Measurements from ENCODE around the gene DDX17.

The DDX17 gene

DNA sequence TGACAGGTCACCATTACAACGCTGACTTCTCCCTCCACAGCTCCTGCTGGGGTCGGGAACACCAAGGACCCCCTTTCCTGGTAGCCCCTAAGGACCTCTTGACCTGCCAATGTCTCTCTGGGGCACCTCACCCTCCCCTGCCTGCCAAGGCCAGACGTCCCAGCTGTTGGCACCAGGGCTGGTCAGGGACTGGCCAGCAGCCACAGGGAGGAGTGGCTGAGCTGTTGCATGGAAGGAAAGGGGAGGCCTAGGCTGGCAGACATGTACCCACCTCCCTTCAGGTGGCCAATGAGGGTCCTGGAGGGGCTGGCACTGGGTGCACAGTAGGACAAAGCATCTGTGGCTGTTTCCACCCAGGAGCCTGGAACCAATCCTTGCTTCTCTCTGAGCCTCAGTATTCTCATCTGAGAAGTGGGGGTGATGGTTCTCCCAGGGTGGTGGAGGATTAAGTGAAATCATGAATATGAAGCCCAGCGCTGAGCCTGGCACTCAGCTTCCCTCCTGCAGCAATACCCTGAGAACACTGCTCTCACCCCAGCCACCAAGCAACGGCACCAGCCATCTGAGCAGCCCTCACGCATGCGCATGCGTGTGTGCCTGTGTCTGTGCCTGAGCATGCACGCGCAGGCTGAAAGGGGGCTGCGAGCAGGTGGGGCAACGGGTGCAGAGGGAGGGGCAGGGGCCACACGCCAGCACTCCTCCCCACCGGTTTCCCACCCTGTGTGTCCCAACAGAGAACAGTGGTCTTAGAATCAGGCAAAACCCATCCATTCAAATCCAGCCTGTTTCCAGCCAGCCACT, 57.0 kb downstream of the DDX17 start:
- no peak for DNase-seq (ENCODE audit: low spot score)

DNA sequence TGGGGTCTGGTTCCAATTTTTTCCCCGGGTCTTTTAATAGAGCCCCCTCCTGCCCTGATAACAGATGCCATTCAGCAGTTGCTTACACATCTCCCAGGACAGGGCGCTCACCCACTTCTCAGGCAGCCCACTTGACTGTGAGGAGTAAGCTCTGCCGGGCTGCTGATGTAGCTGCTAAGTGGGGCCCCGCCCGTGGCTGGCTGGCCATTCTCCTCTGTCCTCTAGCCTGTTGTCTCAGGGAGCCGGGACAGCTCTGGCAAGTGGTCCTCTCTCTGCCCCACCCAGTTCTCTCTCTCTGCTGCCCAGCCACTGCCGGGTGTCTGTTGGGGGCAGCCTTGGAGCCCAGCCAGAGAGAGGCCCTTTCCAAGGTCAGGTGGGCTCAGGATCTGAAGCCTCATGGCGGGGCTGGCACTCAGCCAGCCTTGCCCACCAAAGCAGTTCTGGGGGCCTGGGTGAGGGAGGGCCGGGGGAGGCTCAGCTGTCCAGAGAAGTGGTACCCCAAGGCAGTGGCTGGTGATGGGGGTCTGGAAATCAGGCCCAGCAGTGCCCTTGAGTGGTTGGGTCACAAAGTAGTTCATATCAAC, 60.0 kb downstream of the DDX17 start:
- DNase-seq (ENCODE audit: low spot score): no peak

DNA sequence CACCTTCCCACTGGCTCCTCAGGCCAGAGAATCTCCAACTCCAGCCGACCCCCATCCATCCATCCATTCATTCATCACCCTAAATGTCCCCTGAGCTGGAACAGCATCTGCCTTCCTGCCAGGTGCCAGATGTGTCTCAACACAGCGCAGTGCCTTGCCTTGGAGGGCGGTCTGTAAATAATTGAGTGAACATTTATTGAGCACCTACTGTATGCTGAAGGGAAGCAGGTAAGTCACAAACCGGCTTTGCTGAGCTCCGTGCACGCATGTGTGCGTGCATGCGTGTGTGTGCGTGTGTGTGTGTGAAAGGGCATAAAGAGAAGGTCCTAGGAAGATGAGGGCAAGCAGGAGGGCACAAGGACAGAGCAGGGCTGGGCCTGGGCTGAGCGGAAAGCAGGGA, 61.3 kb downstream of the DDX17 start:
- no peak for DNase-seq (ENCODE audit: low spot score)

DNA sequence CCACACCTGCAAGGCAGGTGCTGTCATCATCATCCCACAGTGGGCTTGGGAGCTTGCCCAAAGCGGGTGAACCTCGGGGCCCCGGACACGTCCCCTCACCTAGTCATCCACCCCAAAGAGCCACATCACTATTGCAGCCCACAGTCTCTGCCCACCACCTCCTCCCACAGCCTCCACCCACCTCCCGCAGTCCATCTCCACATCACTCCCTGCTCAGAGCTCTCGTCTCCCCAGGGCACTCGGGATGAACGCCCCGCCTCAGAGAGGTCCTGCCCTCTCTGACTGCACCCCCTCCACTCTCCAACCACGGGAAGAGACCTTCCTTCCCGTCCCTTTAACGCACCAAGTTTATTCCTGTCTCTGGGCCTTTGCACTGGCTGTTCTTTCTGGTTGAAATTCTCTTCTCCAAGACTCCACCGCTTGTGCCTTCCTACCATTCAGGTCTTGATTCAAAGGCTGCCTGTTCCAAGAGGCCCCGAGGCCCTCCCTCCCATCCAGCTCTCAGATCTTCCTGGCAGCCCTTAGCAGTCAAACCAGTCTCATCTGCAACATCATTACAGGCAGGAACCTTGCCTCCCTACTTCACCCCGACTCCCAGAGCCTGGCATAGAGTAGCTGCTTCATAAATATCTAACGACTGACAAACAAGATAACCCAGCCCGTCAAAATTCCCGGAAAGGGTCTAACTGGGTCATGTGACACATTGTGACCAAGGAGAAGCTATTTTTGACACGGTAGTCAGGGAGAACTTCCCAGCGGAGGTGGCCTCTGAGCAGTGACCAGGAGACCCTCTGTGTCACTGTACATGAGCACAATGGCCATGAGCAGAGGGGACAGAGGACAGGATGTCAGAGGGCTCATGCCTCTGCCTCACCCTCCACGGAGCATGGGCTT, 62.2 kb downstream of the DDX17 start:
- DNase-seq (ENCODE audit: low spot score): no peak

DNA sequence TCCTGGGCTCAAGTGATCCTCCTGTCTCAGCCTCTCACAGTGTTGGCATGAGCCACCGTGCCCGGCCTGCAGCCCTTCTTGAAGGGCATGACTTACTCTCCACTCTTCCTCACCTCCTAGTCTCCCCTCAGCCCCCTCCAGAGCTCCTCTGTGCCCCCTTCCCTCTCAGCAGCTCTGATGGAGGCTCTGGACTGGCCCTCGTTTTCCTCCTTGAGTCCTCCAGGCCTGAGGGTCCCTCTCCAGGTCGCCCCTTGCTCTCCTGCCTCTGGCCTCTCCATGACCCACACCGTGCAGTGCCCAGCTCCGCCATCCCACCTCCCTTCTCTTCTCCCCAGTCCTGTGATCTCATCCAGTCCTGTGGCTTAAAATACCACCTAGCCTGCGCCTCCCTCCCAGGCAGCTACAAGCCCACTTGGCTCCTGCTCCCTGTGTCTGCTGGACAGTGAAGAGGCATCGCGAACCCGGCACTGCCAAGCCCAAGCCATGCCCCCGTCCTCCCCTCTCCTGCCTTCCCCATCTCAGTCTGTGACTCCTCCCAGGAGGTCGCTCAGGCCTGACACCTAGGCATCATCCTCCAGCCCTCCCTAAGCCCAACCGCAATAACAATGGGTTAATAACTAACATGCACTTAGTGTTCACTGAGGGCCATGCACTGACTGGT, 63.0 kb downstream of the DDX17 start:
- no peak for DNase-seq (ENCODE audit: low spot score)

DNA sequence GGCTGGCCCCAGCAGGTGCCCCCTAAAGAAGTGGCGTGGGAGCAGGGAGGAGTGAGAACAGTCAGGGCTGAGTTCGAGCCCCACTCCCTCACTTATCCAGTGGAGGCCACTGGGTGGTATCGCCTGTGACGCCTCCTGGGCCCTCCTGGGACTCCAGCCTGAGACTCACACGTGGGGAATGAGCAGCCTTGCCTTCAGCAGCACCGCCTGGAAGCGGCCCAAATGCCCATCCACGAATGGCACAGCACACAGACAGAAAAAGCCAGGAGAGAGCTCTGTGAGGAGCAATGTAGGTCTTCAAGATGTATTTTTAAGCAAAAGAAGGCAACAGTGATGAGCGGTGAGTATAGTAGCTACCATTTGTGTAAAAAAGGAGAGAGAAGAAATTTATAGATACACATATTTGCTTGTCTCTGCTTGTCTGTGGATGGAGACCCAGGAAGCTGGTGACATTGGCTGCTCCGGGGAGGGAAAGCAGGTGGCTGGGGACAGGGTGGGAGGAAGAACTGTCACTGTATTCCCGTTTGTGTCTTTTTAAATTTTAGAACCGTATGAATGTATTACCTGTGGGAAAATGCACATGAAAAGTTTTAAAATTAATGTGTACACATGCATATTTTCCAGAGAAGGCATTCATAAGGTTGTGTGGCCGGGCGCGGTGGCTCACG, 64.4 kb downstream of the DDX17 start:
- no peak for DNase-seq (ENCODE audit: low spot score)

DNA sequence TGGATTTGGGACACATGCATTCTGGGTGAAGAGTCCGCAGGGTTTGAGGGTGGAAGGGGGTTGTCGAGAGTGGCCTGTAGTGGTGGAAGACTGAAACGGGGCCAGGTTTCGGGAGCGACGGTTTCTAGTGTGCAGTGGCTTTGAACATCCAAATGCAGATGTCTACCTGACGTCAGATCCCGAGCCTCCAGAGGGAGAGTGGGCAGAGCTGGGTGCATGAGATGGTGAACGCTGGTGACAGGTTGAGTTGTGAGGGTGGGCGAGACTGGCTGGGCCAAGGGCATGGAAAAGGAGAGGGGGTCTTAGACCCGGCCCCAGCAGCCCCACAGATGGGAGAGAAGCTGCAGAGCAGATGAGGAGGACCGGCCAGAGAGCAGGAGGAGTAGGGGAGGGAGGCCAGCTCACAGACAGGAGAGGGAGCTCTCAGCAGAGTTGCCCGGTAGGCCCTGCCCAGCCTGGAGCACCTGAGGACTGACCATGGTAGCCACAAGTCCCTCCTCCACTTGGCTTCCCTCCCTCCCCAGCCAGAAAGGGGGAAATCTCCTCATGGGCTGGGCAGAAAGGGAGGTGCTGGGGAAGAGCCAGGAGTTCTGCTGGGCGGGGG, 65.3 kb downstream of the DDX17 start:
- DNase-seq (ENCODE audit: low spot score): no peak

DNA sequence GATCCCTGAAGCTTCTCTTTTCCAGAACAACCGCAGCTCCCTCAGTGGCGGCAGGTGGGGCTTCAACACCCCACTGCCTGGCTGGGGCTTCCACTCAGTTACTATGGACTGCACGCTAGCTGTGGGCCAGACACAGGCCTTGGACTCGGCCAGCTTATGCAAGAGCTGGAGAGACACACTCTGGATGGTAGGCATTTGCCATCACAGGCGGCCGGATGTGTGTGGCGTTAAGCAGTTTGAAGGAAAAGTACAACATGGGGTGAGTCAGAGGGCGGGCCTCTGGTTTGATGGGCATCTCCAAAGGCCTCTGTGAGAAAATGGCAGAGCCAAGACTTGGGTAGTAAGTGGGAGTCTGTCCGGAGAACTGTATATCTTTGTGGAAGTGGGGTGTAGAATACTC, 68.7 kb downstream of the DDX17 start:
- no peak for DNase-seq (ENCODE audit: low spot score)

DNA sequence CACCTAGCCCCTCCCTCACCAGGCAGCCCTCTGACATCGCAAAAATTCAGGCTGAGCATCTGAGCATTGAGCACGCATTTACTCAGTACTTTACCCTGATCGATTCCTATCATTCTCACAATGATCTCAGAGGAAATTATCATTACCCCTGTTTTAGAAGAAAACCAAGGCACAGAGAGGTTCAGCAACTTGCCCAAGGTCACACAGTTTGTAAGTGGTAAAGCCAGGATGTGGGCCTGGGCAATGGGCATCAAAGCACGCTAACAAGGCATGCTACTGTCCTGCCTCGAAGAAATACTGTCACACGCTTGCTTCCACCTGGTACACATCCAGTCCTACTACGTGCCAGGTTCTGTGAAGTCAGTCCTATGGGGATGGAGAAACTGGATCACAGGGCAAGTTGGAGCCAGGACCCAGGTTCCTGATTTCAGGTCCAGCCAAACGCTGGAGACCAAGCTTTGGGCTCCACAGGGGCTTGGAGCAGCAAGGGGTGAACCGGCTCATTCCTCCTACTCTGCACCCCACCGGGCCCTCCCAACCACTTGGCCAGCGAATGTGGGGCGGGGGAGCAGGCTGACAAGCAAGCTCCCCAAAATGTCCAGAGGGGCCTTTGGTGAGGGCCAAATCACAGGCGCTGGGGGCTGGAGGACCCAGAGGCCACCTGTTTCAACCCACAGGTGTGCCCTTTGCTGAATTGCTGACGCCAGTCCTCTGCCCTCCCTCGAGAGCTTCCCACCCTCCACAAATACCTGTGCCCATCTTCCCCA, 69.3 kb downstream of the DDX17 start:
- no peak for DNase-seq (ENCODE audit: low spot score)

DNA sequence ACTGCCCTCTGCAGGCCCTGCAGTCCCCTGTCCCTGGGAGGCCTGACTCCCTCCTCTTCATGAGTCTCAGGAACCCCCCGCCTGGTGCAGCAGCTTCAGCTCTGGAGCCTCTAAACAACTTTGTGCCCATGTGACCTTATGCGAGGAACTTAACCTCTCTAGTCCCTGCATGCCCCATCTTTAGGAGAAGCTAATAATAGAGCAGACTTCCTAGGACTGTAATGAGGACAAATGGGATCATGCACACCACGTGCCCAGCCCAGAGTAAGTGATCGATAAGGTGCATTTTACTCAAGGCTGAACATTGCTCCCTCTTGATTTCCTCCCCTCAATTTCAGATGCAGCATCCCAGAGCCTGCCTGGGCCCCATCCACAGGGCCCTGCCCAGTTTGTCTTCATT, 70.1 kb downstream of the DDX17 start:
- DNase-seq (ENCODE audit: low spot score): no peak

DNA sequence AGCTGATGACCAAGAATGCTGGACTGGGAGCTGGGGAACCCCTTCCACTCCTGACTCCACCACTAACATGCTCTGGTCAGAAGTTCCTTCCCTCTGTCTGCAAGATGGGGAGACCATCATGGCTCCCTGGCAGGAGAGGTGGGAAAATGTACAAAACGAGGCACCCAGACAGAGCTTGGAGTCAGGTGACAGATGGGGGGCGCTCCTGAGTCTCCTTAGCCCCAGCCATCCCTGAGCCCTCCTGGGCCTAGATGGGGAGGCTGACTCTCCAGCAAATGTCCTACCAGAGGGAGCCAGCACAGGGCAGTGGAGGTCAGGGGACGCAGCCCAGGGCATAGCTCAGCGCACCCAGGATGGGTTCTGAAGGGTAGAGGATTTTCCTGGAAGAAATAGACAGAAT, 71.1 kb downstream of the DDX17 start:
- no peak for DNase-seq (ENCODE audit: low spot score)

DNA sequence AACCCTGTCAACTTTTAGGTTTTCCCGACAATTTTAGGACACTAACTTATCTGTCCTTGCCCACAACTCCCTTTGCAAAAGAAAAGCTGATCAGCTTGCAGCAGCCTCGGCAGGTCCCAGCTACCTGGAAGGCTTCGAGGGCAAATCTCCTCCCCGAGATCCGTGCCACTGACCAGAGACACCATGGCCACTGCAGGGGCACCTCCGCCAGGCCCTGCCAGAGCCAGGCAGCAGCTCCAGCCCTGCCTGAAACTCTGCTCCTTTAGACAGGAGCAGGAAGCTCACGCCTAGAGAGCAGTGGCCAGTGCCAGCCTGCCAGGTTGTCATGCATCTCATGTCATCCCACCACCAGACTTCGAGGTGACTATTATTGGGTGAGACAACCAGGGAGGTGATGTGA, 72.2 kb downstream of the DDX17 start:
- no peak for DNase-seq (ENCODE audit: low spot score)
